Loucy (cell line): ENCODE measurements around the gene SMG9.
A peak's percentile ranks its signal among the peaks of the same experiment; 100 is the strongest.

Experiments
- H2AFZ ChIP-seq: fragments of 200-600 bp; sonication (generic); 2 replicates; pipeline ENCODE4 v1.6.0; 2016; ENCODE audit warnings: antibody characterized with exemption, mild to moderate bottlenecking, low read length, moderate library complexity
- H3F3A ChIP-seq: fragments of 200-600 bp; 2 replicates; pipeline ENCODE4 v1.6.0; 2016; ENCODE audit warnings: antibody characterized with exemption, low read depth, mild to moderate bottlenecking
- H3K27me3 ChIP-seq: fragments of 200-600 bp; sonication (generic); 2 replicates; pipeline ENCODE4 v1.6.1; 2014; ENCODE audit warnings: low read length, mild to moderate bottlenecking; ENCODE audit not compliant: insufficient read depth, poor library complexity, severe bottlenecking
- H3K36me3 ChIP-seq: fragments of 200-600 bp; sonication (generic); 2 replicates; pipeline ENCODE4 v1.6.1; 2016; ENCODE audit warnings: low read length; ENCODE audit not compliant: insufficient read depth
- H3K4me1 ChIP-seq: fragments of 200-600 bp; sonication (generic); 2 replicates; pipeline ENCODE4 v1.5.1; 2014; ENCODE audit warnings: low read length, mild to moderate bottlenecking; ENCODE audit not compliant: insufficient read depth, poor library complexity, severe bottlenecking
- H3K4me2 ChIP-seq: fragments of 200-600 bp; sonication (generic); 2 replicates; pipeline ENCODE4 v1.6.0; 2014; ENCODE audit warnings: antibody characterized with exemption, low read length, low read depth, mild to moderate bottlenecking; ENCODE audit not compliant: poor library complexity, severe bottlenecking
- H3K4me3 ChIP-seq: fragments of 200-600 bp; sonication (generic); 2 replicates; pipeline ENCODE4 v1.5.1; 2014; ENCODE audit warnings: low read length, mild to moderate bottlenecking, mixed read lengths; ENCODE audit not compliant: poor library complexity, severe bottlenecking
- H3K79me2 ChIP-seq: fragments of 200-600 bp; sonication (generic); 2 replicates; pipeline ENCODE4 v1.6.1; 2014; ENCODE audit warnings: low read length; ENCODE audit not compliant: insufficient read depth
- H3K9ac ChIP-seq: fragments of 200-600 bp; sonication (generic); 2 replicates; pipeline ENCODE4 v1.6.0; 2014; ENCODE audit warnings: mild to moderate bottlenecking, low read depth, low read length, moderate library complexity; ENCODE audit not compliant: poor library complexity, severe bottlenecking
- H3K9me2 ChIP-seq: fragments of 200-600 bp; sonication (generic); replicated peaks from 2 replicates; pipeline ENCODE4 v1.6.1; 2016; ENCODE audit warnings: low read depth, low read length, mixed read lengths
- H3K9me3 ChIP-seq: fragments of 200-600 bp; sonication (generic); 2 replicates; pipeline ENCODE4 v1.6.1; 2014; ENCODE audit warnings: mild to moderate bottlenecking, antibody characterized with exemption, low read length, low read depth; ENCODE audit not compliant: insufficient read depth
- H4K20me1 ChIP-seq: fragments of 200-600 bp; sonication (generic); 2 replicates; pipeline ENCODE4 v1.6.0; 2014; ENCODE audit warnings: antibody characterized with exemption, low read length, mild to moderate bottlenecking; ENCODE audit not compliant: insufficient read depth, poor library complexity, severe bottlenecking
- CTCF ChIP-seq: fragments of 200-600 bp; sonication (generic); conservative IDR thresholded peaks from 2 replicates; pipeline ENCODE4 v1.5.1; 2014; ENCODE audit warnings: mild to moderate bottlenecking, antibody characterized with exemption, low read length
- EZH2phosphoT487 ChIP-seq: fragments of 200-600 bp; IDR thresholded peaks from 2 replicates; pipeline ENCODE4 v1.6.1; 2018; ENCODE audit warnings: antibody characterized with exemption, mild to moderate bottlenecking, moderate library complexity, borderline replicate concordance

The SMG9 gene

GRCh38 chr19:43755256-43755801 is 567 bp upstream of the SMG9 start:
- H3K4me2 ChIP-seq, result peak overlapping the region; percentile 90
- peaks cover 2% of the 10 kb centered on the region; the same call in 1 of the 2 replicates for H3K36me3 ChIP-seq
- H3K9me2 ChIP-seq, result no peaks in the 10 kb centered on the region
- no peaks in the 10 kb centered on the region for H3K9me3 ChIP-seq
- H2AFZ ChIP-seq, result peak overlapping the region; percentile 71
- H3K27me3 ChIP-seq, result no peaks in the 10 kb centered on the region
- TF ChIP-seq EZH2phosphoT487 (no peak), CTCF (no peak)
- peak overlapping the region; percentile 99 for H3K9ac ChIP-seq
- peaks cover 21% of the 10 kb centered on the region for H3K4me1 ChIP-seq
- 0 out of 2 replicates have a peak, but pooled peaks cover 3% of the 10 kb centered on the region for H3F3A ChIP-seq
- peak overlapping the region; percentile 86 for H3K4me3 ChIP-seq
- peaks cover 20% of the 10 kb centered on the region for H4K20me1 ChIP-seq
- peaks cover 48% of the 10 kb centered on the region for H3K79me2 ChIP-seq

- peak overlapping the region; percentile 90 for H3K4me2 ChIP-seq
- H3K27me3 ChIP-seq, result no peaks in the 10 kb centered on the region
- no peaks in the 10 kb centered on the region for H3K9me2 ChIP-seq
- peaks cover 20% of the 10 kb centered on the region for H4K20me1 ChIP-seq
- TF ChIP-seq EZH2phosphoT487 (no peak), CTCF (no peak)
- H3K4me1 ChIP-seq, result peaks cover 21% of the 10 kb centered on the region
- H3K36me3 ChIP-seq, result peaks cover 13% of the 10 kb centered on the region; the same call in 1 of the 2 replicates
- no peaks in the 10 kb centered on the region for H3K9me3 ChIP-seq
- H3K9ac ChIP-seq, result peak overlapping the region; percentile 99
- H3K4me3 ChIP-seq, result peak overlapping the region; percentile 86
- H3F3A ChIP-seq, result 0 out of 2 replicates have a peak, but pooled peaks cover 3% of the 10 kb centered on the region
- no peak overlapping the region for H2AFZ ChIP-seq
- H3K79me2 ChIP-seq, result peaks cover 48% of the 10 kb centered on the region
Observed at GRCh38 chr19:43754253-43754502, 584 bp downstream of the SMG9 start.

GRCh38 chr19:43752287-43752875 is 2.4 kb downstream of the SMG9 start:
- Histone ChIP-seq H3K4me3 (peak overlapping the region; percentile 86), H3K27me3 (no peaks in the 10 kb centered on the region), H3F3A (0 out of 2 replicates have a peak, but pooled peaks cover 3% of the 10 kb centered on the region), H4K20me1 (peaks cover 20% of the 10 kb centered on the region), H3K9me2 (no peaks in the 10 kb centered on the region), H3K9me3 (no peaks in the 10 kb centered on the region), H3K9ac (peak overlapping the region; percentile 99), H3K4me1 (peaks cover 21% of the 10 kb centered on the region), H3K4me2 (peak overlapping the region; percentile 90), H3K36me3 (peaks cover 31% of the 10 kb centered on the region; the same call in 1 of the 2 replicates), H3K79me2 (peaks cover 48% of the 10 kb centered on the region), H2AFZ (no peak overlapping the region)
- TF ChIP-seq EZH2phosphoT487 (no peak), CTCF (no peak)
